CD1c-positive myeloid dendritic cell (primary cell): ENCODE measurements around the gene MAST3.

ENCODE experiments used
- DNase-seq: peaks from one replicate; pipeline ENCODE4 v3.0.0-alpha.2; 2016; ENCODE audit errors: extremely low spot score

Gene MAST3

GRCh38 chr19:18159810-18160209 is 62.2 kb downstream of the MAST3 start:
- DNase-seq, result no peak

- no peak for DNase-seq
These were observed 63.0 kb downstream of the MAST3 start for GRCh38 chr19:18160493-18160970.

GRCh38 chr19:18160971-18161635 is 63.5 kb downstream of the MAST3 start:
- peak; percentile 90 for DNase-seq

DNA sequence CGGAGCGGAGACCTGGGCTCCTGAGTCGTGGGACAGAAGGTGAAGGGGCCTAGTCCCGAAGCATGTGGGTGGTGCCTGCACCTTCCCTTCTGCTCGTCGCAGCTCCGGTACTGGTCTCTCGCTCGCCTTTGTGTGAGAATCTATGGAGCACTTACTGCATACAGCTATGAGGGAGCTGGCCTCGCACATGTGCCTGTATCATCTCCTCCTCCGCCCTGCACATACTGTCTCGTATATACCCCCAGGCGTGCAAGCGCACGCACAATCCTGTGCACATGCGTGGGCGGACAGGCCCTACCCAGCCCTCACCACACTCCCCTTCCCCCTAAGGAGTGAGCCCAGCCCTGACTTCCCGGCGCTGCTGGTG is 64.0 kb downstream of the MAST3 start:
- DNase-seq, result no peak

DNA sequence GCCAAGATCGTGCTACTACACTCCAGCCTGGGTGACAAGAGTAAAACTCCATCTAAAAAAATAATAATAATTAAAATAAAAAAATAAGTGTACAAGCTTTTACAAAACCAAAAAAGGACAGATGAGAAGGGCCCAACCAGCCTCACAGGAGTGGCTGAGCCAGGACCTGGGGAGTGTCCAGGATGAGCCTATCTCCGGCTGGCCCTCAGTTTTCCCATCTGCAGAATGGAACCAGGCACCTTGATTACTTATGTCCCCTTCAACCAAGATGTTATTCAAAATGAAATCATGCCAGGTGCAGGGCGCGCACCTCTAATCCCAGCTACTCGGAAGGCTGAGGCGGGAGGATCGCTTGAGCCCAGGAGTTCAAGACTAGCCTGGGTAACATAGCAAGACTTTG is 66.5 kb downstream of the MAST3 start:
- no peak for DNase-seq

GRCh38 chr19:18165794-18166544 is 68.4 kb downstream of the MAST3 start:
- DNase-seq, result no peak

DNA sequence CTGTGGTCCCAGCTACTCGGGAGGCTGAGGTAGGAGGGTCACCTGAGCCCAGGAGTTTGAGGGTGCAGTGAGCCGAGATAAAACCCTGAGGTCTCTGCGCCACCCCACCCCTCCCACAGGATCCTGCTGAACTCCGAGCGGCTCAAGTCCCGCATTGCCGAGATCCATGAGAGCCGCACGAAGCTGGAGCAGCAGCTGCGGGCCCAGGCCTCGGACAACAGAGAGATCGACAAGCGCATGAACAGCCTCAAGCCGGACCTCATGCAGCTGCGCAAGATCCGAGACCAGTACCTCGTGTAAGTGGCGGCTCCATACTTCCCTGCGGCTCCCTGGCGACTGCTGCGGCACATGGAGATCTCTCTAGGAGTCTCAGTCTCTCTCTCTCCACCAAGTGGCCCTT is 69.4 kb downstream of the MAST3 start:
- no peak for DNase-seq

DNA sequence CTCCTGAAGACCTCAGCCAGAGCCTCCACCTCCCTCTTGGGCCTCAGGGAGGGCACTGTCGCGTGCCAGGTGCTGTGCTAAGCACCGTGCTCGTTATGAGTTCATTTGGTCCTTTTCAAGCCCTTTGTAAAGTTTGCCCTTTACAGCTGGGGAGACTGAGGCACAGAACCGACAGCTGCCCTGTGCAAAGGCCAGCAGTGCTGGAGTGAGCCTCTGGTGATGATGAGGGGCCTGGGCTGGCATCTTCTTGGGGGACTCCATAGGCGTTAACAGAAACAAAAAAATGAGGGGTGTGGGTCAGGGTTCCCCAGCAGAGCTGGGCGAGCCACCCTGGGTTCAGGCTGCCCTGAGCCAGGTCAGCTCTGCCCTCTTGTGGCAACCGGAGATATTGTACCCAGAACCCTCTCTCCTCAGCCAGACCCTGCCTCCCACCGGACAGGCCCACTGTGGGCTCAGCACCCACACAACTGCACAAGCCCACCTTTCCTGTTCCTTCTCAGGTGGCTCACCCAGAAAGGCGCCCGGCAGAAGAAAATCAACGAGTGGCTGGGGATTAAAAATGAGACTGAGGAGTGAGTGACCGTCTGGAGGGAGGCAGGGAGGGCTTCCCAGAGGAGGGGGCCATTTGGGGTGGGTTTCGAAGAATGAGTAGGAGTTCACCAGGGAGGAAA is 70.5 kb downstream of the MAST3 start:
- DNase-seq, result peak; percentile 67

GRCh38 chr19:18168673-18169381 is 71.2 kb downstream of the MAST3 start:
- peak; percentile 19 for DNase-seq

DNA sequence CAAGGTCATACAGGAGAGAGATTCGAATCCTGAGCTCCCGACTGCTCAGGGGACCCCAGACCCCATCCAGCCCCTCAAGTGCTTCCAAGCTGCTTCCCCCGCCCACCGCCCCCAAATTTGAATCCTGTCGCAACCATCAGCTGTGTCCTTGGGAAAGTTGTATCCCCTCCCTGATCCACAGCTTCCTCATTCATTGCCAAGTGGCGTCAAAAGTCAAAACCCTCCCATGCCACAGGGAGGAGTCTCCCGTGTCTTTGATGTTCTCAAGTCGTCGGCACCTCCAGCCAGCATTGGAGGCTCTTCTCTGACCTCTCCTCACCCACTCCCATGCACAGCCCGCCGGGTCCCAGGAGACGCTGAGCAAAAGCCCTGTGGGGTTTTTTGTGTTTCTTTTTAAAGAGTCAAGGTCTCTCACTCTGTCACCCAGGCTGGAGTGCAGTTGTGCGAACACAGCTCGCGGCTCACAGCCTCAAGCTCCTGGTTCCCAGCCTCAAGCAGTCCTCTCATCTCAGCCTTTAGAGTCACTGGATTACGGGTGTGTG is 73.2 kb downstream of the MAST3 start:
- peak; percentile 90 for DNase-seq

GRCh38 chr19:18171605-18172327 is 74.2 kb downstream of the MAST3 start:
- DNase-seq, result peak; percentile 31

- DNase-seq, result no peak
These were observed 74.9 kb downstream of the MAST3 start for GRCh38 chr19:18172331-18173053.

DNA sequence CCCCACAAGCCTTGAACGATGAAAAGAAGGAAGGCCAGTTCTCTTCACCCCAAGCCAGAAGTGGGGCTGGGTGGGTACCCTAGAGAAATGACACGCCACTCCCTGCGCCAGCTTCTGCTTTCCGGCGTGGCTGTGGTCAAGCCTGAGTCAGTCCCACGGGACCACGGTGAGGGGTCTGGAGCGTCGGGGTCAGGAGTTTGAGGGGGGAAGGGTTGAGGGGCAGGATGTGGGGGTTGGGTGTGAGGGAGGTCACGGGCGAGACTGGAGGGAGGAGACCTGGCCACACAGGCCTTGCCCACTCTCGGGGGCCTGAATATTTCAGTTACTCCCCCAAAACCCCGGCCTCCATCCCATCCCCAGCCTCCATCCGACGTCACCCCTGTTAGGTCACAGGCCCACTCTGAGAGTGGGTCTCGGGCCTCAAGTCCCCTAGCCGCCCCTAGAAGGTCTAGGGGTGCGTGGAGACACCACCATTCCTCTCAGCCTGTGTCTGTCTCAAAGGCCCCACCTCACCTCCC is 75.5 kb downstream of the MAST3 start:
- peak; percentile 94 for DNase-seq

DNA sequence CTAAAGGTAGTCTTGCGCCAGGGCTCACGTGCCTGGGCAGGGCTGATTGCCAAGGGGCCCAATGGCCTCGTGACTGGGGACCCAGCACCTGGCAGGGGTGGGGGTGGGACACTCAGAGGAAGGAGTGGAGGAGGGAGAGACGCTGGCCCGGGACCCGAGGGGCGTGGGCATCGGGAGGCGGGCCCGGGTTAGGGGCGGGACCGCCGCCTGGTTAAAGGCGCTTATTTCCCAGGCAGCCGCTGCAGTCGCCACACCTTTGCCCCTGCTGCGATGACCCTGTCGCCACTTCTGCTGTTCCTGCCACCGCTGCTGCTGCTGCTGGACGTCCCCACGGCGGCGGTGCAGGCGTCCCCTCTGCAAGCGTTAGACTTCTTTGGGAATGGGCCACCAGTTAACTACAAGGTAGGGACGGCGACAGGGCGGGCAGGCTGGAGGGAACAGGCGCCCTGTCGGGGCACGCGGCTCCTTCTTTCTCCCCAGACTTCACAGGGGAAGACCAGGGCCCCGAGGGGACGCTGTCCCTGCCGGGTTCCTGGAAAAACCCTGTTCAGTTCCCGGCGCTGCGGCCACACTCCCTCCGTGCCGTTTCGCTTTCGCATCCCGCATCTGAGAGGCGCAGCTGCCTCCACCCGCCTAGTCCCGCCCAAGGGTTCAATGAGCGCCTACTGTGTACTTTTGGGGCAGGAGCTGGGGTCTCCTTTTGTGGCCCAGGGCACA is 76.2 kb downstream of the MAST3 start, which contains the start of gene IFI30:
Gene IFI30, plus strand, starts transcription at position 242 of the 717 bp plus-strand sequence. Its CDS starts 29 bp downstream, at position 271.
- DNase-seq, result peak; percentile 89

- DNase-seq, result no peak
These were observed 77.4 kb downstream of the MAST3 start for GRCh38 chr19:18174983-18175382.

GRCh38 chr19:18176367-18177310 is 79.1 kb downstream of the MAST3 start:
- peak; percentile 48 for DNase-seq

DNA sequence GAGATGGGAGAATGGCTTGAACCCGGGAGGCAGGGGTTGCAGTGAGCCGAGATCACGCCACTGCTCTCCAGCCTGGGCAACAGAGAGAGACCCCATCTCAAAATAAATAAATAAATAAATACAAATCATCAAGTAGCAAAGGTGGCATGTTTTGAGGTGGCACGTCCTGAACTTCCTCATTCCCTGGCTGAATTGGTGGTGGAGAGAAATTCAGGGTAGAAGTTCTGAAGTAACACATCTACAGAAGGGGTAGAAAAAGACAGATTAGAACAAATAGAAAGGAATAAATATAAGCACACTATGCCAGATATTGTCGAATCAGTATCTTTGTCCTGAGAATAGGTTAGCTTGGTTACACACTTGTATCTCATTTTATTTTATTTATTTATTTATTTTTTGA is 82.4 kb downstream of the MAST3 start:
- DNase-seq, result peak; percentile 61

DNA sequence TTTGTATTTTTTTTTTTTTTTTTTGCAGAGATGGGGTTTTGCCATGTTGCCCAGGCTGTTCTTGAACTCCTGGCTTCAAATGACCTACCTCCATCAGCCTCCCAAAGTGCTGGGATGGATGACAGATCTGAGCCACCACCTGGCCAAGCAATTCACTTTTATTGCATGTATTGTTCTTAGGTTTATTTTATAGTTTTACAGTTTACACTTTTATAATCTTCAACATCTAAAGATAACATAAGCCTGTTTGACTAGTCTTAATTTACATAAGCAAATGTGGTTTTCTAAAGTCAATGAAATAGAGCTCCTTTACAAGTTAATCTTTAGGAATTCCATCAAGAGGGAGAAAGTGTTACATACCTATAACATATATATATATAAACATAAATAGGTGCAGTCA is 86.0 kb downstream of the MAST3 start:
- DNase-seq, result no peak
